Urinary bladder (tissue), 4 donors: ENCODE measurements around the gene ZNF740. TPM values are rescaled to one million over a fixed set of nuclear protein-coding genes. Genes with fewer than 3 reads are reported as not detected.
"Not testable (repeated sequence)": the region's sequence is repeated elsewhere in the genome, so short reads cannot be mapped to it uniquely, and the experiment has no call there.

ENCODE experiments used
- DNase-seq: peaks from one replicate; pipeline ENCODE4 v3.0.0-alpha.2; 2015; ENCODE audit errors: extremely low spot score
- H3K27ac ChIP-seq: one replicate; pipeline ENCODE4 v1.5.1; 2013; ENCODE audit warnings: low read depth, mild to moderate bottlenecking, moderate library complexity
- H3K36me3 ChIP-seq: one replicate; pipeline ENCODE4 v1.6.1; 2013; ENCODE audit warnings: mild to moderate bottlenecking, moderate library complexity; ENCODE audit not compliant: insufficient read depth
- H3K4me1 ChIP-seq: one replicate; pipeline ENCODE4 v1.6.1; 2013; ENCODE audit warnings: mild to moderate bottlenecking, moderate library complexity; ENCODE audit not compliant: insufficient read depth
- H3K4me3 ChIP-seq: one replicate; pipeline ENCODE4 v1.5.1; 2013; ENCODE audit warnings: low read depth, low read length
- WGBS: extraction: QIAGEN DNeasy Blood & Tissue Kit; methylation state at CpG from one replicate; pipeline ENCODE4 v1.1.7; 2013; 5-methylcytosine and 5-hydroxymethylcytosine counted together
- polyA plus RNA-seq: library from polyadenylated mRNA; stranded (reverse); fragments of 200-250 nt; gene quantifications from one replicate; pipeline ENCODE4 v1.2.3, GENCODE V29; 2013
- total RNA-seq: library from RNA; depleted of rRNA; stranded (reverse); fragments of >200 nt; gene quantifications from one replicate; pipeline ENCODE4 v1.2.3, GENCODE V29; 2014
- donor health status: healthy with polysubstance abuse.
- donor health status: healthy.

The ZNF740 gene
- total and polyA plus RNA-seq, 2 donors, result 13.5 to 22.9 TPM

- 67% methylated on average over 11 of the region's 11 CpGs for WGBS
- DNase-seq, result no peak
- Histone ChIP-seq H3K27ac (no peak overlapping the region), H3K4me3 (no peak overlapping the region), H3K4me1 (no peaks in the 10 kb centered on the region), H3K36me3 (no peaks in the 10 kb centered on the region)
Measured at GRCh38 chr12:53193985-53194716, 13.6 kb downstream of the ZNF740 start.

GRCh38 chr12:53194973-53195372, 14.5 kb downstream of the ZNF740 start:
- no peak for DNase-seq
- Histone ChIP-seq H3K36me3 (no peaks in the 10 kb centered on the region), H3K4me3 (no peak overlapping the region), H3K27ac (no peak overlapping the region), H3K4me1 (no peaks in the 10 kb centered on the region)
- WGBS, result 95% methylated on average over 1 of the region's 1 CpG

- H3K4me1 ChIP-seq, result no peaks in the 10 kb centered on the region
- H3K36me3 ChIP-seq, result no peaks in the 10 kb centered on the region
- WGBS, result 83% methylated on average over 10 of the region's 10 CpGs
- DNase-seq, result no peak
- H3K4me3 ChIP-seq, result no peak overlapping the region
- H3K27ac ChIP-seq, result no peak overlapping the region
Measured at GRCh38 chr12:53195516-53196420, 15.2 kb downstream of the ZNF740 start.

- Histone ChIP-seq H3K36me3 (no peaks in the 10 kb centered on the region), H3K4me1 (peaks cover 2% of the 10 kb centered on the region), H3K27ac (no peak overlapping the region), H3K4me3 (no peak overlapping the region)
- WGBS, result 82% methylated on average over 14 of the region's 14 CpGs
- DNase-seq, result no peak
Measured at GRCh38 chr12:53196486-53196885, 16.0 kb downstream of the ZNF740 start.

- no peak for DNase-seq
- WGBS, result 76% methylated on average over 19 of the region's 19 CpGs
- no peak overlapping the region for H3K27ac ChIP-seq
- no peak overlapping the region for H3K4me3 ChIP-seq
- H3K36me3 ChIP-seq, result no peaks in the 10 kb centered on the region
- H3K4me1 ChIP-seq, result peaks cover 2% of the 10 kb centered on the region
Measured at GRCh38 chr12:53197011-53197640, 16.6 kb downstream of the ZNF740 start.

- Histone ChIP-seq H3K36me3 (no peaks in the 10 kb centered on the region), H3K4me1 (peaks cover 2% of the 10 kb centered on the region), H3K4me3 (no peak overlapping the region), H3K27ac (no peak overlapping the region)
- DNase-seq, result no peak
- 85% methylated on average over 5 of the region's 5 CpGs for WGBS
Measured at GRCh38 chr12:53198486-53199110, 18.1 kb downstream of the ZNF740 start.

- no peak overlapping the region for H3K4me3 ChIP-seq
- H3K4me1 ChIP-seq, result peaks cover 2% of the 10 kb centered on the region
- DNase-seq, result no peak
- no peak overlapping the region for H3K27ac ChIP-seq
- WGBS, result 95% methylated on average over 3 of the region's 3 CpGs
- H3K36me3 ChIP-seq, result no peaks in the 10 kb centered on the region
Measured at GRCh38 chr12:53199700-53200099, 19.2 kb downstream of the ZNF740 start.

GRCh38 chr12:53200107-53200457, 19.6 kb downstream of the ZNF740 start:
- no peak for DNase-seq
- WGBS, result 97% methylated on average over 2 of the region's 2 CpGs
- peaks cover 2% of the 10 kb centered on the region for H3K4me1 ChIP-seq

GRCh38 chr12:53200458-53201176, 20.1 kb downstream of the ZNF740 start:
- H3K36me3 ChIP-seq, result no peaks in the 10 kb centered on the region
- no peak for DNase-seq
- H3K4me1 ChIP-seq, result peaks cover 2% of the 10 kb centered on the region
- H3K4me3 ChIP-seq, result no peak overlapping the region
- WGBS, result 74% methylated on average over 10 of the region's 10 CpGs
- no peak overlapping the region for H3K27ac ChIP-seq

More at GRCh38 chr12:53200107-53200457, 19.6 kb downstream of the ZNF740 start:
- H3K4me3 ChIP-seq, result no peak overlapping the region
- H3K36me3 ChIP-seq, result no peaks in the 10 kb centered on the region
- H3K27ac ChIP-seq, result no peak overlapping the region

- WGBS, result 52% methylated on average over 1 of the region's 1 CpG
- peaks cover 2% of the 10 kb centered on the region for H3K4me1 ChIP-seq
- H3K36me3 ChIP-seq, result no peaks in the 10 kb centered on the region
- no peak for DNase-seq
- H3K4me3 ChIP-seq, result no peak overlapping the region
- no peak overlapping the region for H3K27ac ChIP-seq
Measured at GRCh38 chr12:53201177-53201541, 20.6 kb downstream of the ZNF740 start.

GRCh38 chr12:53201639-53202038, 21.1 kb downstream of the ZNF740 start:
- Histone ChIP-seq H3K27ac (no peak overlapping the region), H3K4me1 (peaks cover 2% of the 10 kb centered on the region), H3K4me3 (no peak overlapping the region), H3K36me3 (no peaks in the 10 kb centered on the region)
- no peak for DNase-seq
- WGBS, result 86% methylated on average over 4 of the region's 4 CpGs

GRCh38 chr12:53202316-53202715, 21.8 kb downstream of the ZNF740 start:
- not testable (repeated sequence) for H3K4me3 ChIP-seq, H3K4me1 ChIP-seq, H3K36me3 ChIP-seq, H3K27ac ChIP-seq, DNase-seq
- WGBS, result 91% methylated on average over 7 of the region's 7 CpGs

GRCh38 chr12:53204351-53204750, 23.8 kb downstream of the ZNF740 start:
- DNase-seq, result no peak
- Histone ChIP-seq H3K4me1 (peaks cover 2% of the 10 kb centered on the region), H3K36me3 (no peaks in the 10 kb centered on the region), H3K27ac (no peak overlapping the region), H3K4me3 (no peak overlapping the region)
- WGBS, result 83% methylated on average over 1 of the region's 1 CpG
